Left colon (tissue), 2 donors: Measurements from ENCODE around the gene TMEM54. TPM values are rescaled to one million over a fixed set of nuclear protein-coding genes. Genes with fewer than 3 reads are reported as not detected.

Experiments used
- ATAC-seq: fragments of 200-7000 bp; cut with Tn5 transposase; one replicate; pipeline ENCODE4 v1.9.1; 2020; ENCODE audit warnings: mild to moderate bottlenecking, moderate library complexity
- DNase-seq, 2 donors: peaks; one replicate each; pipeline ENCODE4 v3.0.0-alpha.2; 2020
- intact Hi-C, 2 donors: fragments of 100-400 bp; cut with DNase I in 1 of 2; cut with micrococcal nuclease in 1 of 2; formaldehyde crosslinking; loops; one replicate each; pipeline versions ENCODE4 v1.11.2 to v1.14.0; 2022; cut with DNase I, micrococcal nuclease
- total RNA-seq, 2 donors: library from RNA; stranded (reverse); fragmentation: NEBNext Ultra II Directional; extraction: Animal tissue kit (Norgen Biotek cat#: 25700); gene quantifications; one replicate each; pipeline ENCODE4 v1.2.1, GENCODE V29; 2021
- donor health status: DM: no; HTN: no; CAD: no.
- donor health status: DM: yes; HTN: yes; CAD: no.

Gene TMEM54
- total RNA-seq, 2 donors from 2014 or later, result 739 to 855 TPM

DNA sequence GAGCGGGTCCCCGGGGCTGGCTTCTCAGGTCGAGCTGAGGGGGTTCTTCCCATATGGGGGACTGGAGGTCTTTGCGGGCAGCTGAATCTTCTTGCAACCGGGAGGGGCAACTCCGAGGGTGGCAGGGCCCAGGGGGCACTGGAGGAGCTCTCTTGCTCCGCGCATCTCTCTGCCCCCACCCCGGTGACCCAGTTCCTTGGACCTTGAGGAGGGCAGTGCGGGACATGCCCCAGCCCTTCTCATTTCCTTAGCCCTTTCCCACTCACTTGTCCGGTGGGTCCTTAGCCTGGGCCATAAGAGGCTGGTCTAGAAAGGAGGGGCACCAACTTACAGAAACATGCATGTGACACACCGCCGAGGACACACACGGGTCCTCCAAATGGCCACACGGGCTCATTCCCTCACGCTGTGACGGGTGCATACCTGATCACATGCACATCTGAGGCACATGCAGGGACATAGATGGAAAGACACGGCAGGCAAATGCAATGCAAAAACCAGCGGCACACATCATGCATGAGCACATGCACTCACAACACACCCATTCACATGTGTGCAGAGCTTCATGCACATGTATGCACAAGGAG is 14.3 kb downstream of the TMEM54 start:
- DNase-seq (no peak), ATAC-seq (no peak)
- intact Hi-C loops, result no loop called here

DNA sequence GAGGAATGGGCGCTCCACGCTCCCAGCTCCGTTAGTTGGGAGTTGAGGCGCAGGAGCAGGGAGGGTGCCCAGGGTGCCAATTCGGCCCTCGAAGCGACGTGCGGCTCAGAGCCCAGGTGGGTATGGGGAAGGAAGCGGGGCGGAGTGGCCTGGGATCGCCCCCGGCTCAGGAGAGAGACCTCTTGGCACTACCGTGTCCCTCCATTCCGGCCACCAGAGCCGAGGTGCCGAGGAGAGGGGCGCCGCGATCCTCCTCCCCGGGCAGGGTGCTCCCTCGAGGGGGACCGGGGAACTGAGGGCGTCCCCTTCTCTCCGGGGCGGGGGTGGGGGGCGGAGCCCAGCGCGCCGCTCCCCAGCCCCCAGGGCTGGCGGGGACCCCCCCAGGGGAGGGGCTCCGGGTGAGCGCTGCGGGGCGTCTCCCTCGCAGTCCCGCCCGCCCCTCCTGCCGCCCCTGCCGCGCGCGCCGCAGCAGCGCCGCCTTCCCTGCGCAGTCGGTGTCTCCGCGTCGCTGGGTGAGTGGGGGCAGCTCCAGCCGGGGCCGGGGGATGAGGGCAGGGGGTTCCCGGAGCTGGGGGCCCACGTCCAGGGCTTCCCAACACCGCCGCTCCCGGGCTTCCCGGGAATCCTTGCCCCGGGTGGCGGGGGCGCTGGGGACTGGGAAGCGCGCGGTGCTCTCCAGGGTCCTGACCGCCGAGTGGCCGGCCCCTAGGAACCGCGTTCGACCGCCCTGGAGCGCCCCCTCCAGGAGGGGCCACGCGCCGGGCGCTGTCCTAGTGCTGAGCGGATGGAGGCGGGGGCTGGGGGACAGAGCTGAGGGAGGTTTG is 15.0 kb downstream of the TMEM54 start, which contains the start of gene HPCA:
TSS of gene HPCA (plus strand) at position 488 of the 824 bp plus-strand sequence. CDS start 2,408 bp downstream, outside the sequence.
- intact Hi-C loops, result no loop called here
- DNase-seq (peak in 1 of 2 donors; percentile 83), ATAC-seq (peak; percentile 88)

DNA sequence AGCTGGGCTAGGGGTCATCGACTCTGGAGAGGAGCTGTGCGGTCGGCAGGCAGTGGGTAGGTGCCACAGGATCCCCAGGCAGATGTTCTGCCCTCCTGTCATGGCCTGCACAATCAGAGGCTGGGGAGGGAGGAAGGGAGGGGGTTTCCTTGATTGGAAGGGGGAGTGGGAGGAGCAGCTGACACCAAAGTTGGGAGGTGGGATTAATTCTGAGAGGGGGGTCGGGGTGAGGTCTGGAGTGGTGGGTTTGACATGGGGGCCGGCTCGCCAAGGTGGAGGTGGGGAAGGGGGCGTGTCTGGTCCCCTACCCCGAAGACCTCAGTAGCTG is 15.5 kb downstream of the TMEM54 start:
- intact Hi-C loops, result no loop called here
- ATAC-seq (no peak), DNase-seq (no peak)

- intact Hi-C loops, result no loop called here
- DNase-seq (no peak), ATAC-seq (no peak)
Measured at GRCh38 chr1:32884726-32885125, 16.5 kb downstream of the TMEM54 start.

- intact Hi-C loops, result no loop called here
- ATAC-seq, result no peak
- no peak for DNase-seq
Measured at GRCh38 chr1:32884032-32884372, 17.2 kb downstream of the TMEM54 start.

DNA sequence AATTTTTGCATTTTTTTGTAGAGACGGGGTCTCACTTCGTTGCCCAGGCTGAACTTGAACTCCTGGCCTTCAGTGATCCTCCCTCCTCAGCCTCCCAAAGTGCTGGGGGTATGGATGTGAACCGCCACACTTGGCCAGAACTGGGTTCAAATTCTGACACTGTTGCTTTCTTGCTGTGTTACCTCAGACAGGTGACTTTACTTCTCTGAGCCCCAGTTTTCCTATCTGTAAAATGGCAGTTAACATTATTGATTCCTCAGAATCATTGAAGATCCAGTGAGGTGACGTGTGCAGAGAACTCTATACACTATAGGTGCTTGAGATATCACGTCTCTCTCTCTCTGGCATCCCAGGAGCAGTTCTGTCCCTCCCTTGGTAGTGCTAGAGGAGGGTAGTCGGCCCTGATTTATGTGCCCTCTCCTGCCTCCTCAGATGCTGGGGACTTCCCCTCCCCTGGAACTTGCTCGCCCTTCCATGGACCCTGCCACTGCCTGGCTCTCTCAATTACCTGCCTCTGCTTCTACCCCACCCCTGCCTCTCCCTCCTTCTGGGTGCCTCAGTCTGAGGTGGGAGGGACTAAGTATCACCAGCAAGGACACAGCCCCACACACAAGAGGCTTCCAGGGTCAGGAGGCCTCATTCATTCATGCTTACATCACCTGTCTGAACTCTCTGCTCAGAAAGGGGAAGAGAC is 17.7 kb downstream of the TMEM54 start:
- intact Hi-C loops, result no loop called here
- DNase-seq (no peak), ATAC-seq (no peak)

DNA sequence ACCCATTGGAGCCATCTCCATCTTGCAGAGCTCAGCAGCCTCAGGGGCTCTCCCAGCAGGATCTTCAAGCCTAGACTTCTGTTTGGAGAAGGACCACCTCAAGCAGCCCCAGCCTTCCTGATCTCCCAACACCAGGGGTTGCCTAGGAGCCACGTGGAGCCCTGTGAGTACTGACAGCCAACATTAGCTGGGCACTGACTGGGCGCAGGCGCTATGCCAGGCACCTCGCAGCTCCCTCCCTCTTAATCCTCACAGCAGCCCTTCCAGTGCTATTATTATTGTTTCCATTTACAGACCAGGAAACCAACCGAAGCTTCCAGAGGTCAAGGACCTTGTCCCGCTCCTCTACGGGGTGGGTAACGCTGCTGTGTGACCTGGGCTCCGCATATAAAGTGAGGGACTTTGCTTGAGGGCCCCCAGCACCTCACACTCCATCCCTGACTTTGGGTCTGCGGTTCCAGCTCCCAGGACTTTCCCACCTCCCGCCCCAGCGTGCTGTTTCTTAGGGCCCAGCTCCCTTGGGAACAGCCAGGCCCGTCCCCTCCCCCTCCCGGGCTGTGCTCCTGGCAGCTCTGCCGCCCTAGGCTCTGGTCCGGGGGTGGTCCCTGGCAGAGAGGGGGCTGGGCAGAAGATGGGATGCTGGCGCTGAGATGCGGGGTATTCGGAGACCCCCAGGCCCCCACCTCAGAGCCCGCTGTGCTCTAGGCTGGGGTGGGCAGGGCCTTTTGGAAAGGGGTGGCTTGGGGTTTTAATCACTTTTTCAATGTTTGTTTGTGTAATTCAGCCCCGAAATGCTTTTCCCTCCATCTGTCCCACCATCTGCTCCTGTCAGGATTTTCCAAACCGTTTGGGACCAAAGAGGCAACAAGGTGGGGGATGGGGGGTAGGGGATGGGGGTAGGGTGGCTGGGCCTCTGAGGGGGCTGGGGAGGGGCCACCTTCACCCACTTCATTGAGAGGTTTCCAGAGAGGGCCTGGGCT is 19.0 kb downstream of the TMEM54 start:
- intact Hi-C loops, result no loop called here
- DNase-seq, result no peak

GRCh38 chr1:32881291-32881690 is 19.9 kb downstream of the TMEM54 start:
- no peak for DNase-seq
- intact Hi-C loops, result no loop called here
- peak; percentile 33 for ATAC-seq

More for the DNA sequence above, 19.0 kb downstream of the TMEM54 start:
- no peak for ATAC-seq

DNA sequence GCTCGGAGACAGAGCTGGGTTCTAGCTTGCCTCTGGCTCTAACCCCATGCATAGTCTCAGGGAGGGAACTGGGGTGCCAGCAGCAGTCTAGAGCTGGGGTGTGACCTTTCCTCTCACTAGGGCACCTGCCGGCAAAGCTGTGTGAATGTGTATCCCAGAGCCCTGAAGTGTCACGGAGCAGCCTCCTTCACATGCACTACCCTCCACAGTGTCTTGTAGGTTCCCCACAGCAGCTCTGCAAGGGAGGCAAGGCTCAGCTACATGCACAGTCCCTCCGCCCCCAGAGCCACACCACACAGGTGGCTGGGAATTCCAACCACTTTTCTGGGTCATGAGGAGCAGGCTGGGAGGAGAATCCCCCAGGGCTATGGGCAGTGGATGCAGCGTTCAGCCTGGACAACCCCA is 22.6 kb downstream of the TMEM54 start:
- DNase-seq (peak in 1 of 2 donors; percentile 17), ATAC-seq (no peak)
- intact Hi-C loops, result no loop called here

DNA sequence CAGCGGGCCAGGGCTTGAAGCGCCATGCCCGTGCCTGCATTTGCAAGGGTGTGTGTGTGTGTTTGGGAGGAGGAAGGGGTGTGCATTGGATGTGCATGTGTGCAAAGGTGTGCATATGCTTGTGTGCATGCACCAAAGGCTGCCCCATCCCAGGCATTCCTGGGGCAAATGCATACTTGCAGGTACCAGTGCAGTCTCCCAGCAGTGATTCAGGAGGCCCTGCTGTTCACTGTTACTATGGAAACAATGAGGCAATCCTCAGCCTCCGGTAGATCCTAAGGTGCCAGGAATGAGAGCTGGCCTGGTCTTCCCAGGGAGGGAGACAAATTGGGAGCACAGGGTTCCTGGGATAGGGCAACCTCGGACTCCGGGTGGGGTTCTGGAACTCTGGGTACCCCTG is 23.0 kb downstream of the TMEM54 start:
- intact Hi-C loops, result no loop called here
- DNase-seq (peak in 1 of 2 donors; percentile 5), ATAC-seq (no peak)

- intact Hi-C loops, result no loop called here
- DNase-seq, result peak in 1 of 2 donors; percentile 22
- no peak for ATAC-seq
Measured at GRCh38 chr1:32877211-32878110, 23.7 kb downstream of the TMEM54 start.

DNA sequence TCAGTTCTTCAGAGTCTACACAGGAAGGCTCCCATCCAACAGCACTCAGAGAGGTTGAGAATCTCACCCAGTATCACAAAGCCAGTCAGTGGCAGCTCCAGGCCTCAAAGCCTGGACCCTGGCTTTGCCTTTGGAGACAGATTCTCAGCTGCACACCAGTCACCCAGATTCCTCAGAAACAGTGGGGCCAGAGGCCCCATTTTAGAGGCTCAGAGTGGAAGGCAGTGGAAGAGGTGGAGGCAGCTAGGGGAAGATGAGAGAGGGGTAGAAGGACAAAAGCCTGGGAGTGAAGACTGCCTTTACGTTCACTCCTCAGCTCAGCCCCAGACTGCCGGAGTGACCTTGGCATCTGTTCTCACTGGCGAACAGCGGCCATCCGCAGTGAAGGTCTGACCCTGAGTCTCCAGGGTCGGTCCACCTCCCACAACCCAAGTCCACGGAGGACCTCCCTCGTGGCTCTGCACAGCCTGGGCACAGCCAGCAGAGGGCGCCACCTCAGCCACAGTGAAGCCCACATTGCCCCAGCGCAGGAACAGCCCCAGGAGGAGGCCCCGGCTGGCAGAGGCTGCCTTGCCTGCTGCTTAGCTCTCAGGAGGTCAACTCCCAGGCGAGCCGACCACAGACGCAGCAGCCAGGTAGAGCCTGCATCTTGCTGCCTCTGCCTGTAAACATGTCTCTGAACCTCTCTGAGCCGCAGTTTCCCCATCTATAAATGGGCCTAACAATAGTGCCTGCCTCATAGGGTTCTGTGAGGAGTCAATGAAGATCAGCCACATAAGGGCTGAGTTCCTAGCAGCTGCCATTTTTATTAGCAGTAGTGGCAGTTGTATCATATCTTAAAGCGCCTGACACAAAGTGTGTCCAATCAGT is 24.6 kb downstream of the TMEM54 start:
- intact Hi-C loops, result no loop called here
- DNase-seq (peak; percentile 51 to 67), ATAC-seq (peak; percentile 79)

DNA sequence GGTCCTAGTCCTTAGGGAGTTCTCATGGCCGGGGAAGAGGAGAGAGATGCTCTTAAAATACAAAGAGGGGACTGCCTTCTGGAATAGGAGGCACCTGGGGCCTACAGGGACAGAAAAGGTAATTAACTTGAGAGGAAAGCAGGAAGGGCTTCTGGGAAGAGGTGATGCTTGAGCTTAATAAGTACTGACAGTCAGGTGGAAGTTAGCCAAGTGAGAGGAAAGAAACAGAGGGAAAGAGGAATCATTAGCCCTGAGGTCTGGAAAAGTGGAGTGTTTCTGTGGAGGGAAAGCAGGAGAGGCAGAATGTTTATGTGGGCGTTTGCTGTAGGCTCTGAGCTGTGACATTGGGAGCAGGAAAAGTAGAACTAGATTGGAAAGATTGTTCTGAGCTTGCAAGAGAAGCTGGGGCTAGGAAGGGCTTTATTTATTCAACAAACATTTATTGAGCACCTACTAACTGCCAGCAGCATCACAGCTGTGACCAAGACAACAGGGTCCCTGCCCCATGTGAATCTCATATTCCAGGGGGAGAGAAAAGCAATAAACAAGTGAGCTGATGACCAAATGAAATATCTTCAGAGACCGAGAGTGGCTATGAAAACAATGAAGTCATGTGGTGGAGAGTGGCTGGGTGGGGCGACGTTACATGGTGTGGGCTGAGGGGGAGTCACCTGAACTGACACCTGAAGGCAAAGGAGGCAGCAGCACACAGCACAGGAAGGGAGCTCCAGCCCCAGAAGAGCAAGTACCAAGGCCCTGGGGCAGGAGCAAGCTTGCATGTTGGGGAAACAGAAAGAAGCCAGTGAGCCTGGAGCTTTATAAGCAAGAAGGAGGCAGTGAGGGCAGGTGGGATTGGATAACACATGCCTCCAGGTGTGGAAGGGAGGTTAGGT is 26.1 kb downstream of the TMEM54 start:
- DNase-seq, result no peak
- intact Hi-C loops, result no loop called here
- no peak for ATAC-seq

DNA sequence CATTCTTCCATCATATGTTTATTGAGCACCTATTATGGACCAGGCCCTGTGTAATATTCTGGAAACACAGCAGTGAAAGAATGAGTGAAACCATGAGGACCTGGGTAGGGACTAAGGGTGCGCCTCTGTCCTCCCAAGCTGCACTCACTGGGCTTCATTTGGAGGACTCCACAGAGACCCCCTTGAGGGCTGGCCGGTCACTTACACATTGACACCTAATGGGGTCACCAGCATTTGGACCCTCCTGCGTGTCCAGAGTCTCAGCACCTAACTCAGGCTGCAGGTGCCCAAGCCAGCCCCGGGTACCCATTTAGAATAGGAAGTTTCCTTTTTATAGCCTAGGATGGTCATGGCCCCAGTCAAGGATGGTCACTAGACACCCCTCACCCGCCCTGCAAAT is 27.7 kb downstream of the TMEM54 start:
- no peak for ATAC-seq
- intact Hi-C loops, result no loop called here
- DNase-seq, result no peak

DNA sequence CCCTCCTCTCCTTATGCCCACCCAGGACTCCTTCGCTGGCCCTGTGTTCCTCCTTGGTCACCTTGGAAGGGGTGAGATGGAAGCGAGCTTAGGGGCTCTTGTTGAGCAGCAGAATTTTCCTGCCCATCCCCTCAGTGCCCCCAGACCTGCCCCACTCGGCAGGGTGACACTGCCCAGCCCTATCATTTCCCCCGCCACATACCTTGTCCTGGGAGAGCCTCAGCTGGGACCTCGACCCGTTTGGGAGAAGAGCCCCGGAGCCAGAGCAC is 29.1 kb downstream of the TMEM54 start:
- DNase-seq, result no peak
- intact Hi-C loops, result no loop called here
- no peak for ATAC-seq
